DOHH2 (cell line): ENCODE results near the gene EID1.

Experiments used
- CTCF ChIP-seq: fragments of 200-600 bp; sonication (generic); IDR thresholded peaks from one replicate; pipeline ENCODE4 v1.5.1; 2014; ENCODE audit warnings: antibody characterized with exemption, mild to moderate bottlenecking, low read depth, low read length; ENCODE audit not compliant: poor library complexity, severe bottlenecking
- EZH2phosphoT487 ChIP-seq: fragments of 200-600 bp; sonication (generic); IDR thresholded peaks from 2 replicates; pipeline ENCODE4 v1.6.1; 2017; ENCODE audit warnings: borderline replicate concordance, mild to moderate bottlenecking, antibody characterized with exemption, low read length, moderate library complexity, mixed read lengths

DNA sequence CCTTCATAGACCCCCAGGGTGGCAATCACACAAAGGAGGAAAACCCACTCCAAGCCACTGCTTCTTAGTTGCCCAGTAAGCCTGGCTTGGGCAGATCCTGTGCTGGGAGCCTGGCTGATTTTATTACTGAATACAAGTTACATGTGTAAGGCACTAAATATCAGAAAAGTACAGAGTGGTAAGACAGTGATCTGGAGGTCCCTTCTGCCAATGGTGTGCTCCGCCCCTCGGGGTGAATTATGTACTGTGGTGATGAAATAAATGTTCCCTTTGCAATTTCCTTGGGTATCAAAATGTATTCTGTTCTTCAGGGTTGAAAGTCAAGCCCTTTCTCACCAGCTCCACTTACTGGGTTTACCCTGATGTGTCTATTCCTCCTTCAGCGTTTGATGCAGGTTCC is 38.8 kb downstream of the EID1 start:
- TF ChIP-seq CTCF (no peak), EZH2phosphoT487 (no peak)
